ENCODE results near the gene LPAR3. TPM values are rescaled to one million over a fixed set of nuclear protein-coding genes. Genes with fewer than 3 reads are reported as not detected.

The LPAR3 gene
- total and polyA plus RNA-seq, 2 experiments from 2014 or later = 0.18 to 2.7 TPM

DNA sequence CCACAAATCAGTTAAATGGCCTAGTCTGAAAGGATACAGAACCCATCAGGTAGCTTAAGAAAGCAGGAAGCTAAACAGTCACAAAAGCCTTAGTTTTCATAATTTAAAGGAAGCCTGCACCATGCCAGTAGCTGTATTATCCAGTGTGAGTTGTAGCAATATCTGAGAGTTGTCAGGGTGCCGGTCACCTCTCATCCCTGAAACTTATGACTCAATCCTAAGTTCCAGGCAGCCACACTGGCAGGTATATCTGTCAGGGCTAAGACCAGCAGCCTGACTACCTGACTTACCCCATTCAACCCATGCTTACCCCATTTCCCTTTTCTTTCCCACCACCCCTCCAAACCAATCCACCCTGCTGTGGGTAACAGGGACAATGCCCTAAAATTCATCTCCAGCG is 37.8 kb upstream of the LPAR3 start:
- no peaks in the 10 kb centered on the region for H3K36me3 ChIP-seq (replicated peaks; ENCODE audit: insufficient read depth, low read depth)
- H3K27ac ChIP-seq = no peak overlapping the region
- no peaks in the 10 kb centered on the region for H3K4me1 ChIP-seq (ENCODE audit: insufficient read depth)
- no peaks in the 10 kb centered on the region for H3K9me2 ChIP-seq (replicated peaks; ENCODE audit: insufficient read depth)
- no peaks in the 10 kb centered on the region for H3K9me3 ChIP-seq (ENCODE audit: low read depth)
- no peaks in the 10 kb centered on the region for H3K27me3 ChIP-seq
- 93% methylated on average over 2 of the region's 2 CpGs for WGBS (ENCODE audit: low lambda C conversion rate, missing lambda C conversion rate)
- no peak overlapping the region for H3K4me2 ChIP-seq
- no peak for DNase-seq (ENCODE audit: low spot score)
- H3K4me3 ChIP-seq = no peak overlapping the region
- no peaks in the 10 kb centered on the region for H4K20me1 ChIP-seq (ENCODE audit: insufficient read depth, poor library complexity, severe bottlenecking)
- no peak for TF ChIP-seq EZH2phosphoT487 (IDR thresholded peaks at IDR 0.05; ENCODE audit: low read depth, severe bottlenecking, unreplicated experiment)
- no peak for TF ChIP-seq EZH2 (IDR thresholded peaks at IDR 0.05; ENCODE audit: borderline replicate concordance)
- TF ChIP-seq, protein P1, sequence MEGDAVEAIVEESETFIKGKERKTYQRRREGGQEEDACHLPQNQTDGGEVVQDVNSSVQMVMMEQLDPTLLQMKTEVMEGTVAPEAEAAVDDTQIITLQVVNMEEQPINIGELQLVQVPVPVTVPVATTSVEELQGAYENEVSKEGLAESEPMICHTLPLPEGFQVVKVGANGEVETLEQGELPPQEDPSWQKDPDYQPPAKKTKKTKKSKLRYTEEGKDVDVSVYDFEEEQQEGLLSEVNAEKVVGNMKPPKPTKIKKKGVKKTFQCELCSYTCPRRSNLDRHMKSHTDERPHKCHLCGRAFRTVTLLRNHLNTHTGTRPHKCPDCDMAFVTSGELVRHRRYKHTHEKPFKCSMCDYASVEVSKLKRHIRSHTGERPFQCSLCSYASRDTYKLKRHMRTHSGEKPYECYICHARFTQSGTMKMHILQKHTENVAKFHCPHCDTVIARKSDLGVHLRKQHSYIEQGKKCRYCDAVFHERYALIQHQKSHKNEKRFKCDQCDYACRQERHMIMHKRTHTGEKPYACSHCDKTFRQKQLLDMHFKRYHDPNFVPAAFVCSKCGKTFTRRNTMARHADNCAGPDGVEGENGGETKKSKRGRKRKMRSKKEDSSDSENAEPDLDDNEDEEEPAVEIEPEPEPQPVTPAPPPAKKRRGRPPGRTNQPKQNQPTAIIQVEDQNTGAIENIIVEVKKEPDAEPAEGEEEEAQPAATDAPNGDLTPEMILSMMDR (IDR thresholded peaks at IDR 0.05; ENCODE audit: poor library complexity) = no peak
- no peaks in the 10 kb centered on the region for H3K79me2 ChIP-seq
- no peak overlapping the region for H2AFZ ChIP-seq

DNA sequence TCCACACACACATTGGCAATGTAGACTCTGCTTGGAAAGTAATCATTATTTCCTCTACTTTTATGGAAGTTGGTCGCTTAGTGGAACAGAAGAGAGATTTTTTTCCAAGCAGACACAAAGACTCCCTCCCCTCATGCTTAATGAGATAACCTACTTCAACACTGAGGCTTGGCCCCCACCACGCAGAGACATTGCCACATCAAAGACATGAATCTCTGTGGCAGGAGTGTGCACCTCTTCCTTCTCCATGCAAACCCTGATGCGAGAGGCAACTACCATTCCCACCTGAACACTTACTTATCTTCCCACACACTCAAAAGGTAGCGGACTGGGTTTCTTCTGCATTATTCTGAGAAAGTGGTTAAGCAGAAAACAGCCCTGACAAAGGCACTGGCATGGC is 37.3 kb upstream of the LPAR3 start:
- Histone ChIP-seq H3K27me3 (no peaks in the 10 kb centered on the region), H3K9me3 (ENCODE audit: low read depth) (no peaks in the 10 kb centered on the region), H3K27ac (no peak overlapping the region), H2AFZ (no peak overlapping the region), H3K9me2 (replicated peaks; ENCODE audit: insufficient read depth) (no peaks in the 10 kb centered on the region), H3K4me2 (no peak overlapping the region), H3K4me3 (no peak overlapping the region), H3K4me1 (ENCODE audit: insufficient read depth) (no peaks in the 10 kb centered on the region), H4K20me1 (ENCODE audit: insufficient read depth, poor library complexity, severe bottlenecking) (no peaks in the 10 kb centered on the region), H3K36me3 (replicated peaks; ENCODE audit: insufficient read depth, low read depth) (no peaks in the 10 kb centered on the region), H3K79me2 (no peaks in the 10 kb centered on the region)
- no peak for DNase-seq (ENCODE audit: low spot score)
- WGBS (ENCODE audit: low lambda C conversion rate, missing lambda C conversion rate) = 90% methylated on average over 4 of the region's 4 CpGs
- TF ChIP-seq, protein P1 (IDR thresholded peaks at IDR 0.05; ENCODE audit: poor library complexity) = no peak
- TF ChIP-seq EZH2phosphoT487 (IDR thresholded peaks at IDR 0.05; ENCODE audit: low read depth, severe bottlenecking, unreplicated experiment) (no peak), EZH2 (IDR thresholded peaks at IDR 0.05; ENCODE audit: borderline replicate concordance) (no peak)

DNA sequence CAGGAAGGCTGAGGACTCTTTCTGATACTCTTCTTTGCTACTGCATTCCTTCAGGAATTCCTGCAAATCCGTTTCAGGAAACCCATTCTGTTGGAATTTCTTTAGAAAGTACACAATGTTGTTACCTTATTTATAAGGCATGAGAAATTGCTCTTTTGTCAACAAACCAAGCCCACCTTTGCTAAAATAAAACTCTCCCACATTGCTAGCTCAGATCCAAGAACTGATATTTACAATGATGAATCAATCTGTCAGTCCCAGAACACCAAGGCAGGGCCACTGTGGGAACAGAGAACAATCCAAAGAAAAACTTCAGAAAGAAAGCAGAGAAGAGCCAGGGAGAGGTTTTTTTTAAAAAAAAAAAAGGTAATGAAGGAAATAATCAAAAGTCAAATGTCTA is 36.6 kb upstream of the LPAR3 start:
- no peak for DNase-seq (ENCODE audit: low spot score)
- TF ChIP-seq EZH2phosphoT487 (IDR thresholded peaks at IDR 0.05; ENCODE audit: low read depth, severe bottlenecking, unreplicated experiment) (no peak), EZH2 (IDR thresholded peaks at IDR 0.05; ENCODE audit: borderline replicate concordance) (no peak)
- TF ChIP-seq, protein P1 (IDR thresholded peaks at IDR 0.05; ENCODE audit: poor library complexity) = no peak
- Histone ChIP-seq H3K4me3 (no peak overlapping the region), H4K20me1 (ENCODE audit: insufficient read depth, poor library complexity, severe bottlenecking) (no peaks in the 10 kb centered on the region), H3K27ac (no peak overlapping the region), H2AFZ (no peak overlapping the region), H3K27me3 (no peaks in the 10 kb centered on the region), H3K36me3 (replicated peaks; ENCODE audit: insufficient read depth, low read depth) (no peaks in the 10 kb centered on the region), H3K4me1 (ENCODE audit: insufficient read depth) (no peaks in the 10 kb centered on the region), H3K4me2 (no peak overlapping the region), H3K9me3 (ENCODE audit: low read depth) (no peaks in the 10 kb centered on the region), H3K9me2 (replicated peaks; ENCODE audit: insufficient read depth) (no peaks in the 10 kb centered on the region), H3K79me2 (no peaks in the 10 kb centered on the region)
- 67% methylated on average over 1 of the region's 1 CpG for WGBS (ENCODE audit: low lambda C conversion rate, missing lambda C conversion rate)

DNA sequence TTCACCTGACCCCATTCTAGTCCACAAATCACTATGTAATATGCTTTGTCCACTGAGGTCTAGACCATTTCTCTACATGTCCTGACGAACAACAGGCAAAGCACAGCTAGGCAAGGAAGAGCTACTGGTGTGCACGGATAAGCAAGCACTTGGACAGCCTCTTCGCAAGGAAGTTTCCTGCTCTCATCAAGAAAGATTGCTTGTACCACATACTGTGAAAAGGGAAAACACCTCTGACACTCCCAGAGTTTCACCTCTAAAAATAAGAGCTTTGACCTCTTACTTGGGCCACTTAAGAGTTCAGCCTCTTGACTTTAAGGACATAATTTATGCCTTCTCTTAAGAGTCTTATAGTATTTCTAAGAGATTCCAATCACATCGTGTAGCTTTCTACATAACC is 36.0 kb upstream of the LPAR3 start:
- 82% methylated on average over 4 of the region's 4 CpGs for WGBS (ENCODE audit: low lambda C conversion rate, missing lambda C conversion rate)
- Histone ChIP-seq H3K9me3 (ENCODE audit: low read depth) (no peaks in the 10 kb centered on the region), H4K20me1 (ENCODE audit: insufficient read depth, poor library complexity, severe bottlenecking) (no peaks in the 10 kb centered on the region), H3K4me2 (no peak overlapping the region), H3K4me3 (no peak overlapping the region), H3K4me1 (ENCODE audit: insufficient read depth) (no peaks in the 10 kb centered on the region), H3K27me3 (no peaks in the 10 kb centered on the region), H3K27ac (no peak overlapping the region), H3K36me3 (replicated peaks; ENCODE audit: insufficient read depth, low read depth) (no peaks in the 10 kb centered on the region), H3K79me2 (no peaks in the 10 kb centered on the region), H3K9me2 (replicated peaks; ENCODE audit: insufficient read depth) (no peaks in the 10 kb centered on the region), H2AFZ (no peak overlapping the region)
- TF ChIP-seq, protein P1 (IDR thresholded peaks at IDR 0.05; ENCODE audit: poor library complexity) = no peak
- TF ChIP-seq EZH2 (IDR thresholded peaks at IDR 0.05; ENCODE audit: borderline replicate concordance) (no peak), EZH2phosphoT487 (IDR thresholded peaks at IDR 0.05; ENCODE audit: low read depth, severe bottlenecking, unreplicated experiment) (no peak)
- no peak for DNase-seq (ENCODE audit: low spot score)

All from hepatocyte (in vitro differentiated cells).